ENCODE measurements around the gene FKBP5. TPM values are rescaled to one million over a fixed set of nuclear protein-coding genes. Genes with fewer than 3 reads are reported as not detected.
"Not testable (repeated sequence)": the region's sequence is repeated elsewhere in the genome, so short reads cannot be mapped to it uniquely, and the experiment has no call there.

Gene FKBP5
- total and polyA plus RNA-seq, 12 donors: 19.7 to 234 (median 119) TPM

DNA sequence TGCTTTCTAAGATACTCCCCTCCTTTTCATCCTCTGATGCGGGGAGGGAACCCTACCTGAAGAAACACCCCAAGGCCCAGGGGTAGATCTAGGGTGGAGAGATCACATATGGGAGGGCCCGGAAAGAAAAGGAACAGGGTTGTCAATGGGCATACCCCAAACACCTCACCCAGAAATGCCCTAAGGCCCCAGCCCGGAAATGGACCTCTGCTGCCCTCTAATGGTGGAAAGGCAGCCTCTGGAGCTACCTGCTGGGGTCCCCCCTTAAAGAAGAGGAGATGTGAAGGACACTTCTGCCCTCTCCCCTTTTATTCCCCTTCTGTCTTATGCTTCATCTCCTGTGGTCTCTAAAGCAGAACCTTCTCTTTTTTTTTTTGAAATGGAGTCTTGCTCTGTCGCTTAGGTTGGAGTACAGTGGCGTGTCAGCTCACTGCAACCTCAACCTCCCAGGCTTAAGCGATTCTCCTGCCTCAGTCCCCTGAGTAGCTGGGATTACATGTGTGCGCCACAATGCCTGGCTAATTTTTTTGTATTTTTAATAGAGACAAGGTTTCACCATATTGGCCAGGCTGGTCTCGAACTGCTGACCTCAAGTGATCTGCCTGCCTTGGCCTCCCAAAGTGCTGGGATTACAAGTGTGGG lies 47.7 kb upstream of the FKBP5 start:
- peaks cover 8 to 36% of the 10 kb centered on the region in 2 donors for H3K4me1 ChIP-seq (replicated peaks in 1 of 2)
- no peaks in the 10 kb centered on the region for H3K36me3 ChIP-seq (replicated peaks in 1 of 2)
- DNase-seq: peak; percentile 56 to 89 (median 77)
- no peak overlapping the region for H3K4me3 ChIP-seq
- no peaks in the 10 kb centered on the region for H3K27me3 ChIP-seq
- no peak overlapping the region for H3K27ac ChIP-seq
- intact Hi-C loops (cut with DNase I): loop anchor here (2.0 to 10.0 kb wide), 3 partner anchors 50 to 154 kb away; no protein-coding TSS in a partner anchor
- no peak for TF ChIP-seq POLR2A (IDR thresholded peaks at IDR 0.05)
- TF ChIP-seq, protein P1, sequence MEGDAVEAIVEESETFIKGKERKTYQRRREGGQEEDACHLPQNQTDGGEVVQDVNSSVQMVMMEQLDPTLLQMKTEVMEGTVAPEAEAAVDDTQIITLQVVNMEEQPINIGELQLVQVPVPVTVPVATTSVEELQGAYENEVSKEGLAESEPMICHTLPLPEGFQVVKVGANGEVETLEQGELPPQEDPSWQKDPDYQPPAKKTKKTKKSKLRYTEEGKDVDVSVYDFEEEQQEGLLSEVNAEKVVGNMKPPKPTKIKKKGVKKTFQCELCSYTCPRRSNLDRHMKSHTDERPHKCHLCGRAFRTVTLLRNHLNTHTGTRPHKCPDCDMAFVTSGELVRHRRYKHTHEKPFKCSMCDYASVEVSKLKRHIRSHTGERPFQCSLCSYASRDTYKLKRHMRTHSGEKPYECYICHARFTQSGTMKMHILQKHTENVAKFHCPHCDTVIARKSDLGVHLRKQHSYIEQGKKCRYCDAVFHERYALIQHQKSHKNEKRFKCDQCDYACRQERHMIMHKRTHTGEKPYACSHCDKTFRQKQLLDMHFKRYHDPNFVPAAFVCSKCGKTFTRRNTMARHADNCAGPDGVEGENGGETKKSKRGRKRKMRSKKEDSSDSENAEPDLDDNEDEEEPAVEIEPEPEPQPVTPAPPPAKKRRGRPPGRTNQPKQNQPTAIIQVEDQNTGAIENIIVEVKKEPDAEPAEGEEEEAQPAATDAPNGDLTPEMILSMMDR (IDR thresholded peaks at IDR 0.05): peak; percentile 70 to 90 (median 87)
- no peaks in the 10 kb centered on the region for H3K9me3 ChIP-seq (replicated peaks in 1 of 3)
- 60 to 73% (median 67%) methylated on average over 7 to 8 of the region's 8 CpGs for WGBS, 4 donors

DNA sequence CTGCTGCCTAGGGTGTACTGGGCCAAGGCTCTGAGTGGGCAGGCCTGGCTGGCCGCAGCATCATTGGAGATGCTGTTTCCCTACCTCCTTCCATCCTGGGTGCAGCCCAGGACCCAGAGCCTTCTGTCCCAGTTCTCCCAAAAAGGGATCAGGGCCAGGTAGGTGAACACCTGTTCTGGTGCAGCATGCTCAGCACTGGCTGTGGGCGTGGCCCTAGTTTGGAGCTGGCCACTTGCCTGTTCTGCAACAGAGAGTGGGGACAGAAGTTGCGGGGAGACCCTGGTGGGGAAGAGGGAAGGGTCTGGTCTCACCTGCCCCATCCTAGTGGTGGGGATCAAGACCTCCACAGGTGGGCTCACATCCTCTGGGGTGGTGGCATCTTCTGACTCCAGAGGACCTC lies 46.7 kb upstream of the FKBP5 start:
- Histone ChIP-seq H3K27me3 (no peaks in the 10 kb centered on the region), H3K4me1 (replicated peaks in 1 of 2) (peaks cover 17 to 43% of the 10 kb centered on the region in 2 donors), H3K27ac (no peak overlapping the region), H3K4me3 (no peak overlapping the region), H3K36me3 (replicated peaks in 1 of 2) (no peaks in the 10 kb centered on the region), H3K9me3 (replicated peaks in 1 of 3) (no peaks in the 10 kb centered on the region)
- intact Hi-C loops (cut with DNase I): loop anchor here (5.0 to 10.0 kb wide), 2 partner anchors 101 to 153 kb away; no protein-coding TSS in a partner anchor
- WGBS, 4 donors: 77 to 92% (median 86%) methylated on average over 3 of the region's 3 CpGs
- no peak for DNase-seq
- no peak for TF ChIP-seq POLR2A (IDR thresholded peaks at IDR 0.05)
- TF ChIP-seq, protein P1 (IDR thresholded peaks at IDR 0.05): no peak

DNA sequence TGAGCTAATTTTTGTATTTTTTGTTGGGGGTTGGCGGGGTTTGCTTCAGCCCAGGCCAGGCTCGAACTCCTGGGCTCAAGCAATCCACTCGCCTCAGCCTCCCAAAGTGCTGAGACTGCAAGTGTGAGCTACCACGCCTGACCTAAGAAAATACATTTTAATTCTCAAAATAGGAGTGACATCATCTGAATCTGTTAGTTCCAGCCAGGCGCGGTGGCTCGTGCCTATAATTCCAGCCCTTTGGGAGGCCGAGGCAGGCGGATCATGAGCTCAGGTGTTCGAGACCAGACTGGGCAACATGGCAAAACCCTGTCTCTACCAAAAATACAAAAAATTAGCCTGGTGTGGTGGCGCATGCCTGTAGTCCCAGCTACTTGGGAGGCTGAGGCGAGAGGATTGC lies 45.6 kb upstream of the FKBP5 start:
- Histone ChIP-seq H3K27ac (peak overlapping the region in 2 of 5 donors; percentile 99 to 100), H3K4me1 (replicated peaks in 1 of 2) (peaks cover 28 to 50% of the 10 kb centered on the region in 2 donors)
- intact Hi-C loops (cut with DNase I): loop anchor here (5.0 to 10.0 kb wide), 2 partner anchors 100 to 137 kb away; no protein-coding TSS in a partner anchor
- not testable (repeated sequence) for H3K27me3 ChIP-seq; H3K4me3 ChIP-seq; H3K36me3 ChIP-seq (replicated peaks in 1 of 2); H3K9me3 ChIP-seq (replicated peaks in 1 of 3); DNase-seq
- WGBS, 4 donors: 92 to 97% (median 96%) methylated on average over 12 of the region's 12 CpGs

DNA sequence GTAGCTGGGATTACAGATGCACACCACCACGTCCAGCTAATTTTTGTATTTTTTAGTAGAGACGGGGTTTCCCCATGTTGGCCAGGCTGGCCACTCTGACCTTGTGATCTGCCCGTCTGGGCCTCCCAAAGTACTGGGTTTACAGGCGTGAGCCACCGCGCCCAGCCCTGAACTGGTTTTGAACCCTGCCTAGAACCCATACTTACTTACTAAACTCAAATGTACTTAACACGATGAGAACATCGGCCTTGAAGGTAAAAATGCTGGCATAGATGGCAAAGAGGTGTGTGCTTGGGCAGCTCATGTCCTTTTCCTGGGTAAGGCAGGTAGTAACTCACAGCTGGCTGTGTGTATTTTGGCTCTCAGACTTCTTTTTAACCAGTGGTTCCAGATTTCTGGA lies 44.9 kb upstream of the FKBP5 start:
- Histone ChIP-seq H3K9me3 (replicated peaks in 1 of 3) (no peaks in the 10 kb centered on the region), H3K36me3 (replicated peaks in 1 of 2) (no peaks in the 10 kb centered on the region), H3K27me3 (no peaks in the 10 kb centered on the region), H3K4me3 (no peak overlapping the region), H3K4me1 (replicated peaks in 1 of 2) (peaks cover 35 to 56% of the 10 kb centered on the region in 2 donors), H3K27ac (peak overlapping the region in 3 of 5 donors; percentile 98 to 100 (median 99))
- no peak for TF ChIP-seq POLR2A (IDR thresholded peaks at IDR 0.05)
- TF ChIP-seq, protein P1 (IDR thresholded peaks at IDR 0.05): no peak
- intact Hi-C loops (cut with DNase I): loop anchor here (5.0 to 10.0 kb wide), 2 partner anchors 99 to 136 kb away; no protein-coding TSS in a partner anchor
- no peak for DNase-seq
- WGBS, 4 donors: 80 to 90% (median 80%) methylated on average over 8 of the region's 8 CpGs

All from adrenal gland (tissue), 12 donors.